Progenitor cell of endocrine pancreas (in vitro differentiated cells): ENCODE results near the gene PCDHGA7. TPM values are rescaled to one million over a fixed set of nuclear protein-coding genes. Genes with fewer than 3 reads are reported as not detected.
"Not testable (repeated sequence)": the region's sequence is repeated elsewhere in the genome, so short reads cannot be mapped to it uniquely, and the experiment has no call there.

Experiments used
- DNase-seq: peaks from one replicate; pipeline ENCODE4 v3.0.0; 2021; ENCODE audit warnings: low spot score; ENCODE audit not compliant: unreplicated experiment
- H3K27ac Mint-ChIP-seq: 2 replicates; pipeline ENCODE4 v1.8.0; 2021; ENCODE audit warnings: mild to moderate bottlenecking, moderate library complexity, mixed read lengths
- H3K27me3 Mint-ChIP-seq: 2 replicates; pipeline ENCODE4 v1.8.0; 2021; ENCODE audit warnings: mixed read lengths
- H3K36me3 Mint-ChIP-seq: 2 replicates; pipeline ENCODE4 v1.8.0; 2022; ENCODE audit warnings: mixed read lengths; ENCODE audit not compliant: insufficient read depth
- H3K4me1 Mint-ChIP-seq: 2 replicates; pipeline ENCODE4 v1.8.0; 2021; ENCODE audit warnings: low read depth, mixed read lengths
- H3K4me3 Mint-ChIP-seq: 2 replicates; pipeline ENCODE4 v1.8.0; 2021; ENCODE audit warnings: low read depth, mild to moderate bottlenecking, moderate library complexity, mixed read lengths
- H3K9me3 Mint-ChIP-seq: 2 replicates; pipeline ENCODE4 v1.8.0; 2021; ENCODE audit warnings: low read depth, mixed read lengths
- CTCF ChIP-seq: fragments of 200-600 bp; sonication (generic); IDR thresholded peaks from one replicate; pipeline ENCODE4 v1.5.0; 2021; ENCODE audit warnings: antibody characterized with exemption, mild to moderate bottlenecking; ENCODE audit not compliant: unreplicated experiment
- total RNA-seq: library from RNA; stranded (reverse); gene quantifications from 2 replicates; pipeline ENCODE4 v1.2.1, GENCODE V29; 2021

The PCDHGA7 gene
- total RNA-seq, 1 donor from 2014 or later = 0.41 TPM

- Mint-ChIP-seq H3K9me3 (peaks cover 48% of the 10 kb centered on the region), H3K27me3 (no peaks in the 10 kb centered on the region), H3K27ac (peak overlapping the region; percentile 79), H3K4me3 (peak overlapping the region; percentile 37), H3K36me3 (peaks cover 41% of the 10 kb centered on the region), H3K4me1 (no peaks in the 10 kb centered on the region)
- no peak for TF ChIP-seq CTCF
- DNase-seq = no peak
Measured at GRCh38 chr5:141399555-141400258, 17.2 kb downstream of the PCDHGA7 start.

GRCh38 chr5:141402553-141403243 lies 20.2 kb downstream of the PCDHGA7 start, which contains the start of gene PCDHGA9:
Gene PCDHGA9, plus strand, starts transcription at chr5:141402778. Its CDS starts 175 bp downstream, at chr5:141402953.
- peaks cover 45% of the 10 kb centered on the region for H3K9me3 Mint-ChIP-seq
- DNase-seq = no peak

GRCh38 chr5:141403387-141403786 lies 20.8 kb downstream of the PCDHGA7 start:
- TF ChIP-seq CTCF = no peak
- Mint-ChIP-seq H3K9me3 (peaks cover 48% of the 10 kb centered on the region), H3K4me3 (no peak overlapping the region), H3K4me1 (peaks cover 2% of the 10 kb centered on the region), H3K36me3 (peaks cover 45% of the 10 kb centered on the region), H3K27me3 (no peaks in the 10 kb centered on the region), H3K27ac (no peak overlapping the region)
- no peak for DNase-seq

More at GRCh38 chr5:141402553-141403243, 20.2 kb downstream of the PCDHGA7 start, which contains the start of gene PCDHGA9:
- Mint-ChIP-seq H3K36me3 (peaks cover 41% of the 10 kb centered on the region), H3K4me1 (no peaks in the 10 kb centered on the region), H3K27me3 (no peaks in the 10 kb centered on the region), H3K4me3 (no peak within 1 kb of the TSS), H3K27ac (no peak within 1 kb of the TSS)
- TF ChIP-seq CTCF = no peak

- H3K4me3 Mint-ChIP-seq = peak within 1 kb of the TSS; percentile 86
- H3K4me1 Mint-ChIP-seq, H3K27me3 Mint-ChIP-seq: not testable (repeated sequence)
- H3K36me3 Mint-ChIP-seq = peaks cover 47% of the 10 kb centered on the region
- peak within 1 kb of the TSS; percentile 98 for H3K27ac Mint-ChIP-seq
- TF ChIP-seq CTCF = peak; percentile 74
- H3K9me3 Mint-ChIP-seq = peaks cover 43% of the 10 kb centered on the region
- DNase-seq = peak; percentile 51
Measured at GRCh38 chr5:141407790-141408505, 25.4 kb downstream of the PCDHGA7 start, which contains the start of gene PCDHGB6. Gene PCDHGB6, plus strand, starts transcription at chr5:141408021. Its CDS starts 182 bp downstream, at chr5:141408203.
